ENCODE results near the gene PPIG. TPM values are rescaled to one million over a fixed set of nuclear protein-coding genes. Genes with fewer than 3 reads are reported as not detected.

Gene PPIG
- total RNA-seq, 1 experiment from 2014 or later, result 55.4 TPM

DNA sequence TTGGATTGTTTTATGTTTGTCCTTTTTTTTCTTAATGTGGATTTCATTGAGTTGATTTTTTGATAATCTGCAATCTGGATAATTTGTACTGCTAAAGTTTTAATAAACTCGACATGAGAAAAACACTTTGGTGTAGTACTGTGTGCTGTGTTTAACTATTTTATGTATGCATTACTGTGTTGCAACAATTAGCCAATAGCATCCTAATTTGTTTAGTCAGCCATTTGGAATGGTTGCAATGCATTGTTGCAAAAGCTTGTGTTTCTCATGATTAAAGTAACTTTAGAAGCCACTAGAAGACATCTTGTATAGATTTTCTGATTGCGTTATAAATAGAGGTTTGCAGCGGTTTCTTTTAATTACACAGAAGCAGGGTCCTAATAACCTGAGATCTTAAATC, 53.5 kb downstream of the PPIG start:
- intact Hi-C loops (cut with micrococcal nuclease; ENCODE audit: unreplicated experiment), result no loop called here
- CTCF ChIA-PET, result no interaction called here
- Mint-ChIP-seq H3K27me3 (ENCODE audit: unreplicated experiment) (no peaks in the 10 kb centered on the region), H3K4me1 (ENCODE audit: low read depth, unreplicated experiment) (no peaks in the 10 kb centered on the region), H3K36me3 (ENCODE audit: insufficient read depth, unreplicated experiment) (peaks cover 10% of the 10 kb centered on the region), H3K27ac (ENCODE audit: unreplicated experiment) (no peak overlapping the region), H3K4me3 (ENCODE audit: low read depth, unreplicated experiment) (no peak overlapping the region), H3K9me3 (ENCODE audit: low read depth, unreplicated experiment) (no peaks in the 10 kb centered on the region)
- no TSS peak for BruUV-seq (replicated peaks)
- no peak for DNase-seq
- TF ChIP-seq CTCF (IDR thresholded peaks at IDR 0.05; ENCODE audit: unreplicated experiment), result no peak

GRCh38 chr2:169640104-169640503, 56.0 kb downstream of the PPIG start:
- no peak for DNase-seq
- no peak for TF ChIP-seq CTCF (IDR thresholded peaks at IDR 0.05; ENCODE audit: unreplicated experiment)
- CTCF ChIA-PET, result no interaction called here
- no peak overlapping the region for H3K4me3 Mint-ChIP-seq (ENCODE audit: low read depth, unreplicated experiment)
- intact Hi-C loops (cut with micrococcal nuclease; ENCODE audit: unreplicated experiment), result no loop called here
- no peaks in the 10 kb centered on the region for H3K4me1 Mint-ChIP-seq (ENCODE audit: low read depth, unreplicated experiment)
- no peak overlapping the region for H3K27ac Mint-ChIP-seq (ENCODE audit: unreplicated experiment)
- H3K36me3 Mint-ChIP-seq (ENCODE audit: insufficient read depth, unreplicated experiment), result no peaks in the 10 kb centered on the region
- no TSS peak for BruUV-seq (replicated peaks)
- no peaks in the 10 kb centered on the region for H3K27me3 Mint-ChIP-seq (ENCODE audit: unreplicated experiment)
- H3K9me3 Mint-ChIP-seq (ENCODE audit: low read depth, unreplicated experiment), result no peaks in the 10 kb centered on the region

- Mint-ChIP-seq H3K27ac (ENCODE audit: unreplicated experiment) (no peak overlapping the region), H3K4me3 (ENCODE audit: low read depth, unreplicated experiment) (no peak overlapping the region), H3K4me1 (ENCODE audit: low read depth, unreplicated experiment) (no peaks in the 10 kb centered on the region), H3K9me3 (ENCODE audit: low read depth, unreplicated experiment) (no peaks in the 10 kb centered on the region), H3K27me3 (ENCODE audit: unreplicated experiment) (no peaks in the 10 kb centered on the region), H3K36me3 (ENCODE audit: insufficient read depth, unreplicated experiment) (no peaks in the 10 kb centered on the region)
- BruUV-seq (replicated peaks), result no TSS peak
- DNase-seq, result no peak
- intact Hi-C loops (cut with micrococcal nuclease; ENCODE audit: unreplicated experiment), result no loop called here
- CTCF ChIA-PET, result no interaction called here
- TF ChIP-seq CTCF (IDR thresholded peaks at IDR 0.05; ENCODE audit: unreplicated experiment), result no peak
Observed at GRCh38 chr2:169641464-169641863, 57.3 kb downstream of the PPIG start.

DNA sequence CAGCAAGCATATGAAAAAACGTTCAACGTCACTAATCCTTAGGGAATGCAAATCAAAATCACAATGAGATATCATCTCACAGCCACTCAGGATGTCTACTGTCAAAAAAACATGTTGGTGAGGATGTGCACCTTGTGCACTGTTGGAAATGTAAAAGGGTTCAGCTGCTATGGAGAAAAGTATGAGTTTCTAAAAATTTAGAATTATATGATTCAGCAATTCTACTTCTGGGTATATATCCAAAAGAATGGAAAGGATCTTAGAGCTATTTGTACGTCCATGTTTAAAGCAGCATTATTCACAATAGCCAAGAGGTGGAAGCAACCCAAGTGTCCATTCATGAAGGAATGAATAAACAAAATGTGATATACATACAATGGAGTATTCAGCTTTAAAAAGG, 60.0 kb downstream of the PPIG start:
- CTCF ChIA-PET, result no interaction called here
- Mint-ChIP-seq H3K27ac (ENCODE audit: unreplicated experiment) (no peak overlapping the region), H3K4me3 (ENCODE audit: low read depth, unreplicated experiment) (no peak overlapping the region), H3K4me1 (ENCODE audit: low read depth, unreplicated experiment) (no peaks in the 10 kb centered on the region), H3K36me3 (ENCODE audit: insufficient read depth, unreplicated experiment) (no peaks in the 10 kb centered on the region), H3K27me3 (ENCODE audit: unreplicated experiment) (no peaks in the 10 kb centered on the region), H3K9me3 (ENCODE audit: low read depth, unreplicated experiment) (no peaks in the 10 kb centered on the region)
- intact Hi-C loops (cut with micrococcal nuclease; ENCODE audit: unreplicated experiment), result no loop called here
- no peak for TF ChIP-seq CTCF (IDR thresholded peaks at IDR 0.05; ENCODE audit: unreplicated experiment)
- DNase-seq, result no peak
- BruUV-seq (replicated peaks), result TSS peak; percentile 22

GRCh38 chr2:169647496-169647895, 63.3 kb downstream of the PPIG start:
- no peak overlapping the region for H3K27ac Mint-ChIP-seq (ENCODE audit: unreplicated experiment)
- no peaks in the 10 kb centered on the region for H3K9me3 Mint-ChIP-seq (ENCODE audit: low read depth, unreplicated experiment)
- DNase-seq, result no peak
- BruUV-seq (replicated peaks), result no TSS peak
- H3K4me1 Mint-ChIP-seq (ENCODE audit: low read depth, unreplicated experiment), result no peaks in the 10 kb centered on the region
- TF ChIP-seq CTCF (IDR thresholded peaks at IDR 0.05; ENCODE audit: unreplicated experiment), result no peak
- intact Hi-C loops (cut with micrococcal nuclease; ENCODE audit: unreplicated experiment), result no loop called here
- no peak overlapping the region for H3K4me3 Mint-ChIP-seq (ENCODE audit: low read depth, unreplicated experiment)
- CTCF ChIA-PET, result no interaction called here
- no peaks in the 10 kb centered on the region for H3K27me3 Mint-ChIP-seq (ENCODE audit: unreplicated experiment)
- no peaks in the 10 kb centered on the region for H3K36me3 Mint-ChIP-seq (ENCODE audit: insufficient read depth, unreplicated experiment)

Data from Calu3 (cell line).